HepG2 (cell line): ENCODE measurements around the gene ZNF33A. TPM values are rescaled to one million over a fixed set of nuclear protein-coding genes. Genes with fewer than 3 reads are reported as not detected.

Experiments
- CBFB ChIP-seq: sonication (generic); formaldehyde crosslinking; IDR thresholded peaks from 2 replicates; pipeline ENCODE4 v1.4.0; 2020; ENCODE audit warnings: missing genetic modification reagents
- FOXA3 ChIP-seq: IDR thresholded peaks from 2 replicates; pipeline ENCODE4 v1.6.1; 2016; ENCODE audit warnings: missing genetic modification reagents, missing compliant biosample characterization
- FOXC1 ChIP-seq: sonication (generic); formaldehyde crosslinking; IDR thresholded peaks from 2 replicates; pipeline ENCODE4 v1.8.0; 2022; ENCODE audit warnings: mild to moderate bottlenecking, missing genetic modification reagents, borderline replicate concordance
- GATAD2A ChIP-seq: IDR thresholded peaks from 2 replicates; pipeline ENCODE4 v1.6.1; 2016
- HOXA7 ChIP-seq: sonication (generic); formaldehyde crosslinking; IDR thresholded peaks from 2 replicates; pipeline ENCODE4 v1.8.1; 2022; ENCODE audit warnings: mild to moderate bottlenecking, missing genetic modification reagents, moderate library complexity
- IRF9 ChIP-seq: sonication (generic); formaldehyde crosslinking; IDR thresholded peaks from 2 replicates; pipeline ENCODE4 v1.8.0; 2022; ENCODE audit warnings: missing genetic modification reagents, mild to moderate bottlenecking, borderline replicate concordance
- ISX ChIP-seq: sonication (generic); formaldehyde crosslinking; conservative IDR thresholded peaks from 2 replicates; pipeline ENCODE4 v1.5.0; 2020; ENCODE audit warnings: missing genetic modification reagents
- NR2F6 ChIP-seq, 2 experiments: IDR thresholded peaks; 2 replicates each; pipeline ENCODE4 v1.6.1; 2016; ENCODE audit warnings: antibody characterized with exemption in 1 of 2, mild to moderate bottlenecking in 1 of 2
- POLR2AphosphoS5 ChIP-seq: IDR thresholded peaks from 2 replicates; pipeline ENCODE4 v1.6.1; 2012; ENCODE audit warnings: low read depth, low read length
- RBM39 ChIP-seq: fragments of 200-400 bp; formaldehyde crosslinking; IDR thresholded peaks from one replicate; pipeline ENCODE4 v1.6.1; 2018; ENCODE audit warnings: antibody characterized with exemption, mild to moderate bottlenecking, low read depth, low read length; ENCODE audit not compliant: poor library complexity, severe bottlenecking
- SOX13 ChIP-seq, 3 experiments: fragments of 450-650 bp in 1 of 3; sonication (generic) in 1 of 3; formaldehyde crosslinking in 1 of 3; IDR thresholded peaks in 2 of 3; conservative IDR thresholded peaks in 1 of 3; 2 replicates each; pipeline versions ENCODE4 v1.5.0 to v1.6.1; 2016 to 2020; ENCODE audit warnings: antibody characterized with exemption in 1 of 3, mild to moderate bottlenecking in 1 of 3, missing compliant biosample characterization in 1 of 3, missing genetic modification reagents in 1 of 3, moderate library complexity in 1 of 3
- TBX2 ChIP-seq: sonication (generic); formaldehyde crosslinking; IDR thresholded peaks from 2 replicates; pipeline ENCODE4 v1.5.0; 2020; ENCODE audit warnings: missing genetic modification reagents, mild to moderate bottlenecking, borderline replicate concordance
- ZBTB10 ChIP-seq: sonication (generic); formaldehyde crosslinking; IDR thresholded peaks from 2 replicates; pipeline ENCODE4 v1.4.0; 2020; ENCODE audit warnings: missing genetic modification reagents, borderline replicate concordance
- ZBTB38 ChIP-seq: sonication (generic); formaldehyde crosslinking; IDR thresholded peaks from 2 replicates; pipeline ENCODE4 v1.5.1; 2020; ENCODE audit warnings: mild to moderate bottlenecking, missing genetic modification reagents
- ZFP36L2 ChIP-seq: sonication (generic); formaldehyde crosslinking; IDR thresholded peaks from 2 replicates; pipeline ENCODE4 v1.4.0; 2020; ENCODE audit warnings: missing genetic modification reagents
- ZNF333 ChIP-seq: sonication (generic); formaldehyde crosslinking; IDR thresholded peaks from 2 replicates; pipeline ENCODE4 v1.4.0; 2020; ENCODE audit warnings: mild to moderate bottlenecking, missing genetic modification reagents, borderline replicate concordance
- ZNF564 ChIP-seq: sonication (generic); formaldehyde crosslinking; IDR thresholded peaks from 2 replicates; pipeline ENCODE4 v1.8.1; 2023; ENCODE audit warnings: mild to moderate bottlenecking, missing genetic modification reagents
- ZSCAN22 ChIP-seq: sonication (generic); formaldehyde crosslinking; IDR thresholded peaks from 2 replicates; pipeline ENCODE4 v1.4.0; 2020; ENCODE audit warnings: mild to moderate bottlenecking, missing genetic modification reagents
- polyA plus RNA-seq, 8 experiments: library from polyadenylated mRNA; depleted of rRNA in 3 of 8; stranded (reverse) in 7 of 8; unstranded in 1 of 8; fragments of >200 nt; fragmentation: Illumina TruSeq in 4 of 8; extraction: Trizol in 4 of 8; gene quantifications; 2 replicates each; pipeline versions ENCODE4 v1.2.1 to v1.2.3, GENCODE V29; 2011 to 2016; ENCODE audit warnings: low read depth in 4 of 8, missing spikeins in 1 of 8, mixed read lengths in 1 of 8; ENCODE audit not compliant: insufficient read depth in 1 of 8
- total RNA-seq, 5 experiments: library from RNA; depleted of rRNA; stranded (reverse); fragments of >200 nt; fragmentation: Illumina TruSeq; extraction: Trizol; gene quantifications; 2 replicates each; pipeline ENCODE4 v1.2.3, GENCODE V29; 2016; ENCODE audit warnings: low read depth in 1 of 5
- TF ChIP-seq, protein P1 (sequence below): sonication (generic); formaldehyde crosslinking; IDR thresholded peaks from 2 replicates; pipeline ENCODE4 v1.4.0; 2020; ENCODE audit warnings: mild to moderate bottlenecking, missing genetic modification reagents

Gene ZNF33A
- total and polyA plus RNA-seq, 2 of the 13 experiments (the other 11 are each of a cell fraction or from before 2014, with no cell fraction given) = 13.1 to 22.5 TPM

DNA sequence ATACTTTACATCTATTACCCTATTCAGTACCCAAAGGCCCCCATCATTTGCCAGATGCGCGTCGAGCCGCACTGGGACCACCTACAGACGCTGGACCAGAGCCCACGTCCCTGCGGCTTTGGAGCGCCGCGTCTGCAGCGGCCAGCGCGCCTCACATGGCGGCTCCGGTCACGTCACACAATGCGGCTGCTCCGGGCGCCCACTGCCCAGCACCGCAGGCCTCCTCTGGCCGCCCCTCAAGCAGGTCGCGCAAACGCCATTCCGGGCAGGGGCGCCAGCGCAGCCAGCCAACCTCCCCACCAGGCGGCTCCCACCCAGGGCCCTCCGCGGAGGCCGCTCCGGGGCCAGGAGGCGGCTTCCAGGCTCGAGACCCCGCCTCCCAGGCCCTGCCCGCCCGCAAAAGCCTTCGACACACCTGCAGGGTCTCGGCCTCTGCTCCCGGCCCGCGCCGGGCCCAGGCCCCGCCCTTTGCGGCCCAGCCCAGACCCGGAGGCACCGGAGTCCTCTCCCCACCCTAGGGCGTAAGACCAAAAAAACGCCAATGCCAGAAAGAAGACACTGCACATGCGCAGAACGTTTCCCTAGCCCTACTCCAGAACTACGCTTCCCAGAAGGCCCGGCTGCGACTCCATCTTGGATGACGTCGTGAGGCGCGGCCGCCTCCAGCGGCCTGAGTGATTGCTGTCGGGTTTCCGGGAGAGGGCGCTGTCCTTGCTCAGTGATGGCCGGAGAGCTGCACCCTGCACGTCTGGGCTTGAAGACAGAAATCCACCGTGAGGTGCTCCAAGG lies 34.2 kb upstream of the ZNF33A start, which contains the start of gene ZNF25 (continued):
- TF ChIP-seq RBM39 (no peak), GATAD2A (CRISPR knock-in tag) (peak; percentile 48), ISX (CRISPR knock-in tag) (0 out of 2 replicates have a peak, but pooled peaks have one; percentile 16), ZBTB10 (CRISPR knock-in tag) (peak; percentile 39; the same call in 1 of the 2 replicates), NR2F6 (IDR thresholded peaks at IDR 0.05) (no peak), NR2F6 (CRISPR knock-in tag; IDR thresholded peaks at IDR 0.05) (0 out of 2 replicates have a peak, but pooled peaks have one; percentile 22), ZNF564 (CRISPR knock-in tag) (no peak; the same call in 1 of the 2 replicates), ZFP36L2 (CRISPR knock-in tag) (no peak), HOXA7 (CRISPR knock-in tag) (no peak), FOXC1 (peak; percentile 25; the same call in 1 of the 2 replicates), TBX2 (CRISPR knock-in tag) (peak; percentile 84), ZNF333 (CRISPR knock-in tag) (no peak), CBFB (CRISPR knock-in tag) (peak; percentile 71; the same call in 1 of the 2 replicates), FOXA3 (CRISPR knock-in tag) (0 out of 2 replicates have a peak, but pooled peaks have one; percentile 37), IRF9 (peak; percentile 39; the same call in 1 of the 2 replicates), POLR2AphosphoS5 (peak; percentile 68), ZBTB38 (CRISPR knock-in tag) (peak; percentile 55; the same call in 1 of the 2 replicates), ZSCAN22 (CRISPR knock-in tag) (no peak), SOX13 (IDR thresholded peaks at IDR 0.05) (no peak), SOX13 (CRISPR knock-in tag; conservative IDR thresholded peaks at IDR 0.05 in 1 of 2, IDR thresholded peaks at IDR 0.05 in 1 of 2) (peak in 1 of 2 experiments; percentile 33; a peak in 1 of 4 replicates)
- TF ChIP-seq, protein P1, sequence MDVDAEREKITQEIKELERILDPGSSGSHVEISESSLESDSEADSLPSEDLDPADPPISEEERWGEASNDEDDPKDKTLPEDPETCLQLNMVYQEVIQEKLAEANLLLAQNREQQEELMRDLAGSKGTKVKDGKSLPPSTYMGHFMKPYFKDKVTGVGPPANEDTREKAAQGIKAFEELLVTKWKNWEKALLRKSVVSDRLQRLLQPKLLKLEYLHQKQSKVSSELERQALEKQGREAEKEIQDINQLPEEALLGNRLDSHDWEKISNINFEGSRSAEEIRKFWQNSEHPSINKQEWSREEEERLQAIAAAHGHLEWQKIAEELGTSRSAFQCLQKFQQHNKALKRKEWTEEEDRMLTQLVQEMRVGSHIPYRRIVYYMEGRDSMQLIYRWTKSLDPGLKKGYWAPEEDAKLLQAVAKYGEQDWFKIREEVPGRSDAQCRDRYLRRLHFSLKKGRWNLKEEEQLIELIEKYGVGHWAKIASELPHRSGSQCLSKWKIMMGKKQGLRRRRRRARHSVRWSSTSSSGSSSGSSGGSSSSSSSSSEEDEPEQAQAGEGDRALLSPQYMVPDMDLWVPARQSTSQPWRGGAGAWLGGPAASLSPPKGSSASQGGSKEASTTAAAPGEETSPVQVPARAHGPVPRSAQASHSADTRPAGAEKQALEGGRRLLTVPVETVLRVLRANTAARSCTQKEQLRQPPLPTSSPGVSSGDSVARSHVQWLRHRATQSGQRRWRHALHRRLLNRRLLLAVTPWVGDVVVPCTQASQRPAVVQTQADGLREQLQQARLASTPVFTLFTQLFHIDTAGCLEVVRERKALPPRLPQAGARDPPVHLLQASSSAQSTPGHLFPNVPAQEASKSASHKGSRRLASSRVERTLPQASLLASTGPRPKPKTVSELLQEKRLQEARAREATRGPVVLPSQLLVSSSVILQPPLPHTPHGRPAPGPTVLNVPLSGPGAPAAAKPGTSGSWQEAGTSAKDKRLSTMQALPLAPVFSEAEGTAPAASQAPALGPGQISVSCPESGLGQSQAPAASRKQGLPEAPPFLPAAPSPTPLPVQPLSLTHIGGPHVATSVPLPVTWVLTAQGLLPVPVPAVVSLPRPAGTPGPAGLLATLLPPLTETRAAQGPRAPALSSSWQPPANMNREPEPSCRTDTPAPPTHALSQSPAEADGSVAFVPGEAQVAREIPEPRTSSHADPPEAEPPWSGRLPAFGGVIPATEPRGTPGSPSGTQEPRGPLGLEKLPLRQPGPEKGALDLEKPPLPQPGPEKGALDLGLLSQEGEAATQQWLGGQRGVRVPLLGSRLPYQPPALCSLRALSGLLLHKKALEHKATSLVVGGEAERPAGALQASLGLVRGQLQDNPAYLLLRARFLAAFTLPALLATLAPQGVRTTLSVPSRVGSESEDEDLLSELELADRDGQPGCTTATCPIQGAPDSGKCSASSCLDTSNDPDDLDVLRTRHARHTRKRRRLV (CRISPR knock-in tag) = no peak
